ENCODE measurements around the gene DPEP2NB. TPM values are rescaled to one million over a fixed set of nuclear protein-coding genes. Genes with fewer than 3 reads are reported as not detected.

Gene DPEP2NB
- total RNA-seq, 1 experiment from 2014 or later: not detected

- H3K36me3 Mint-ChIP-seq (ENCODE audit: insufficient read depth, unreplicated experiment): peaks cover 8% of the 10 kb centered on the region
- CTCF ChIA-PET: interaction anchor here (1.0 kb wide), 1 partner anchor 16 kb away, joined by 3 read pairs; no protein-coding TSS in a partner anchor
- no peak overlapping the region for H3K27ac Mint-ChIP-seq (ENCODE audit: unreplicated experiment)
- BruUV-seq (replicated peaks): no TSS peak
- no peak for TF ChIP-seq CTCF (IDR thresholded peaks at IDR 0.05; ENCODE audit: unreplicated experiment)
- no peak for DNase-seq
- H3K4me1 Mint-ChIP-seq (ENCODE audit: low read depth, unreplicated experiment): peaks cover 6% of the 10 kb centered on the region
- intact Hi-C loops (cut with micrococcal nuclease; ENCODE audit: unreplicated experiment): no loop called here
- no peaks in the 10 kb centered on the region for H3K9me3 Mint-ChIP-seq (ENCODE audit: low read depth, unreplicated experiment)
- no peaks in the 10 kb centered on the region for H3K27me3 Mint-ChIP-seq (ENCODE audit: unreplicated experiment)
- no peak overlapping the region for H3K4me3 Mint-ChIP-seq (ENCODE audit: low read depth, unreplicated experiment)
Measured at GRCh38 chr16:68059804-68060203, 44.1 kb upstream of the DPEP2NB start.

GRCh38 chr16:68055395-68055794 is 39.7 kb upstream of the DPEP2NB start:
- H3K27me3 Mint-ChIP-seq (ENCODE audit: unreplicated experiment): no peaks in the 10 kb centered on the region
- no peaks in the 10 kb centered on the region for H3K9me3 Mint-ChIP-seq (ENCODE audit: low read depth, unreplicated experiment)
- CTCF ChIA-PET: interaction anchor here (0.7 kb wide), 1 partner anchor 186 kb away, joined by 5 read pairs; no protein-coding TSS in a partner anchor
- TF ChIP-seq CTCF (IDR thresholded peaks at IDR 0.05; ENCODE audit: unreplicated experiment): no peak
- no TSS peak for BruUV-seq (replicated peaks)
- H3K4me3 Mint-ChIP-seq (ENCODE audit: low read depth, unreplicated experiment): no peak overlapping the region
- H3K27ac Mint-ChIP-seq (ENCODE audit: unreplicated experiment): no peak overlapping the region
- intact Hi-C loops (cut with micrococcal nuclease; ENCODE audit: unreplicated experiment): no loop called here
- H3K36me3 Mint-ChIP-seq (ENCODE audit: insufficient read depth, unreplicated experiment): peaks cover 5% of the 10 kb centered on the region
- DNase-seq: no peak
- H3K4me1 Mint-ChIP-seq (ENCODE audit: low read depth, unreplicated experiment): no peaks in the 10 kb centered on the region

- Mint-ChIP-seq H3K4me1 (ENCODE audit: low read depth, unreplicated experiment) (no peaks in the 10 kb centered on the region), H3K4me3 (ENCODE audit: low read depth, unreplicated experiment) (no peak overlapping the region), H3K36me3 (ENCODE audit: insufficient read depth, unreplicated experiment) (peaks cover 10% of the 10 kb centered on the region), H3K27me3 (ENCODE audit: unreplicated experiment) (no peaks in the 10 kb centered on the region), H3K9me3 (ENCODE audit: low read depth, unreplicated experiment) (no peaks in the 10 kb centered on the region), H3K27ac (ENCODE audit: unreplicated experiment) (no peak overlapping the region)
- DNase-seq: no peak
- BruUV-seq (replicated peaks): no TSS peak
- intact Hi-C loops (cut with micrococcal nuclease; ENCODE audit: unreplicated experiment): no loop called here
- CTCF ChIA-PET: no interaction called here
- no peak for TF ChIP-seq CTCF (IDR thresholded peaks at IDR 0.05; ENCODE audit: unreplicated experiment)
Measured at GRCh38 chr16:68049449-68049848, 33.7 kb upstream of the DPEP2NB start.

- no peak overlapping the region for H3K27ac Mint-ChIP-seq (ENCODE audit: unreplicated experiment)
- peaks cover 5% of the 10 kb centered on the region for H3K36me3 Mint-ChIP-seq (ENCODE audit: insufficient read depth, unreplicated experiment)
- H3K4me3 Mint-ChIP-seq (ENCODE audit: low read depth, unreplicated experiment): no peak overlapping the region
- no peak for DNase-seq
- no peaks in the 10 kb centered on the region for H3K27me3 Mint-ChIP-seq (ENCODE audit: unreplicated experiment)
- intact Hi-C loops (cut with micrococcal nuclease; ENCODE audit: unreplicated experiment): no loop called here
- CTCF ChIA-PET: interaction anchor here (0.6 kb wide), 1 partner anchor 19 kb away, joined by 5 read pairs; no protein-coding TSS in a partner anchor
- TF ChIP-seq CTCF (IDR thresholded peaks at IDR 0.05; ENCODE audit: unreplicated experiment): no peak
- no peaks in the 10 kb centered on the region for H3K4me1 Mint-ChIP-seq (ENCODE audit: low read depth, unreplicated experiment)
- no peaks in the 10 kb centered on the region for H3K9me3 Mint-ChIP-seq (ENCODE audit: low read depth, unreplicated experiment)
- no TSS peak for BruUV-seq (replicated peaks)
Measured at GRCh38 chr16:68047987-68048386, 32.3 kb upstream of the DPEP2NB start.

Data from Calu3 (cell line).